ENCODE data around the gene ASCC2.

DNA sequence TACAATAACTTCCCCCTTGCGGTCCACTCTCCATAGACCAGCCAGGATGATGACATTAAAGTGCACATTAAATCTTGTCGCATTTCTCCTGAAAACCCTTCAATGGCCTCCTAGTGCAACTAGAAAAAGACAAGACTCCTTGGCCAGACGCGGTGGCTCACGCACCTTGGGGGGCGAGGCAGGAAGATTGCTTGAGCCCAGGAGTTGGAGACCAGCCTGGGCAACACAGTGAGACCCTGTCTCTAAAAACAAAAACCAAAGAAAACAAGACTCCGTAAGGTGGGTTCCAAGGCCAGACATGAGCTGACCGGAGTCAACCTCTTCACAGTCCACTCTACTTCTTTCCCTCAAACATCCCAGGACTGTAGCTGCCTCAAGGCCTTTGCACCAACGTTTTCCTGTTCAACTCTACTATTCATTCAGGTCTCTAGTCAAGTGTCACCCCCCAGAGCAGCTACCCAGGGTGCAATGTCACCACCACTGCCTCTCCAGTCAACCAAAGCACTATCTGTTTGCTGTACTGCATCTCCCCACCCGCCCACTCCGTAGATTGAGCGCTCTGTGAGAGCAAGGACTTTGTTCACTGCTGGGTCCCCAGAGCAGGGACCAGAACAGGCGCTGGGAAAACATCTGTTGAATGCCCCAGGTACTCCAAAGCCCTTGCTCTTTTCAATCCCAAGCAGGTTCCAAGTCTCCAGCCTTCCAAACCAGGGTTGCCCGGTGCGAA is 72.0 kb downstream of the ASCC2 start:
- TF ChIP-seq POLR2A (IDR thresholded peaks at IDR 0.05; ENCODE audit: low read depth, low read length), result no peak
- TF ChIP-seq, protein P1, sequence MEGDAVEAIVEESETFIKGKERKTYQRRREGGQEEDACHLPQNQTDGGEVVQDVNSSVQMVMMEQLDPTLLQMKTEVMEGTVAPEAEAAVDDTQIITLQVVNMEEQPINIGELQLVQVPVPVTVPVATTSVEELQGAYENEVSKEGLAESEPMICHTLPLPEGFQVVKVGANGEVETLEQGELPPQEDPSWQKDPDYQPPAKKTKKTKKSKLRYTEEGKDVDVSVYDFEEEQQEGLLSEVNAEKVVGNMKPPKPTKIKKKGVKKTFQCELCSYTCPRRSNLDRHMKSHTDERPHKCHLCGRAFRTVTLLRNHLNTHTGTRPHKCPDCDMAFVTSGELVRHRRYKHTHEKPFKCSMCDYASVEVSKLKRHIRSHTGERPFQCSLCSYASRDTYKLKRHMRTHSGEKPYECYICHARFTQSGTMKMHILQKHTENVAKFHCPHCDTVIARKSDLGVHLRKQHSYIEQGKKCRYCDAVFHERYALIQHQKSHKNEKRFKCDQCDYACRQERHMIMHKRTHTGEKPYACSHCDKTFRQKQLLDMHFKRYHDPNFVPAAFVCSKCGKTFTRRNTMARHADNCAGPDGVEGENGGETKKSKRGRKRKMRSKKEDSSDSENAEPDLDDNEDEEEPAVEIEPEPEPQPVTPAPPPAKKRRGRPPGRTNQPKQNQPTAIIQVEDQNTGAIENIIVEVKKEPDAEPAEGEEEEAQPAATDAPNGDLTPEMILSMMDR (IDR thresholded peaks at IDR 0.05; ENCODE audit: extremely low read depth in 1 of 2, insufficient read depth in 1 of 2, low read depth in 1 of 2, low read length in 2 of 2), result no peak
- TF ChIP-seq POLR2AphosphoS5 (IDR thresholded peaks at IDR 0.05; ENCODE audit: insufficient read depth, low read depth, low read length), result no peak
- no peak for TF ChIP-seq GATA2 (IDR thresholded peaks at IDR 0.05; ENCODE audit: insufficient read depth, insufficient read length, low read depth, low read length)
- TF ChIP-seq EZH2 (IDR thresholded peaks at IDR 0.05; ENCODE audit: borderline replicate concordance, low read depth, low read length, severe bottlenecking), result no peak
- TF ChIP-seq JUN (IDR thresholded peaks at IDR 0.05; ENCODE audit: borderline replicate concordance, insufficient read depth, insufficient read length, low read depth), result no peak

All from endothelial cell of umbilical vein (primary cell).